Erythroblast (primary cell): ENCODE data around the gene SLC38A4.
"Not testable (repeated sequence)": the region's sequence is repeated elsewhere in the genome, so short reads cannot be mapped to it uniquely, and the experiment has no call there.

ENCODE experiments used
- DNase-seq, 2 experiments: peaks; one replicate each; lab custom pipeline; 2025; lab: John Stamatoyannopoulos, UW
- GATA1 ChIP-seq: IDR thresholded peaks from 2 replicates; pipeline ENCODE4 v1.6.1; 2011; ENCODE audit warnings: low read depth, mild to moderate bottlenecking, control low read depth, low read length, moderate library complexity
- POLR2A ChIP-seq: IDR thresholded peaks from 2 replicates; pipeline ENCODE4 v1.6.1; 2011; ENCODE audit warnings: mild to moderate bottlenecking, low read length

Gene SLC38A4

GRCh38 chr12:46775796-46776195 lies 50.0 kb downstream of the SLC38A4 start:
- TF ChIP-seq GATA1 (no peak), POLR2A (no peak)

GRCh38 chr12:46774322-46774633 lies 51.5 kb downstream of the SLC38A4 start:
- TF ChIP-seq POLR2A (no peak), GATA1 (no peak)
- no peak for DNase-seq

More at GRCh38 chr12:46775796-46776195, 50.0 kb downstream of the SLC38A4 start:
- DNase-seq: no peak

- TF ChIP-seq GATA1 (no peak), POLR2A (no peak)
- DNase-seq: no peak
These were observed 52.0 kb downstream of the SLC38A4 start for GRCh38 chr12:46773586-46774321.

- DNase-seq: no peak
- TF ChIP-seq POLR2A (no peak), GATA1 (no peak)
These were observed 54.4 kb downstream of the SLC38A4 start for GRCh38 chr12:46771268-46771827.

- DNase-seq: no peak
- TF ChIP-seq POLR2A: no peak
- TF ChIP-seq GATA1: no peak
These were observed 55.2 kb downstream of the SLC38A4 start for GRCh38 chr12:46770501-46771183.

GRCh38 chr12:46764005-46764404 lies 61.8 kb downstream of the SLC38A4 start:
- DNase-seq: no peak
- TF ChIP-seq POLR2A (no peak), GATA1 (no peak)

GRCh38 chr12:46763230-46763629 lies 62.6 kb downstream of the SLC38A4 start:
- DNase-seq: no peak
- TF ChIP-seq POLR2A (no peak), GATA1 (no peak)

- no peak for DNase-seq
- TF ChIP-seq POLR2A (no peak), GATA1 (no peak)
These were observed 71.2 kb downstream of the SLC38A4 start for GRCh38 chr12:46754550-46754949.

- TF ChIP-seq POLR2A: no peak
- TF ChIP-seq GATA1: no peak
- no peak for DNase-seq
These were observed 73.4 kb downstream of the SLC38A4 start for GRCh38 chr12:46752396-46752795.

GRCh38 chr12:46751173-46751572 lies 74.6 kb downstream of the SLC38A4 start:
- TF ChIP-seq POLR2A: no peak
- TF ChIP-seq GATA1: no peak
- no peak for DNase-seq

GRCh38 chr12:46749322-46749721 lies 76.5 kb downstream of the SLC38A4 start:
- DNase-seq: no peak
- TF ChIP-seq POLR2A (no peak), GATA1 (no peak)

- TF ChIP-seq GATA1 (no peak), POLR2A (no peak)
- DNase-seq: no peak
These were observed 81.5 kb downstream of the SLC38A4 start for GRCh38 chr12:46744283-46744682.

GRCh38 chr12:46743456-46743855 lies 82.3 kb downstream of the SLC38A4 start:
- TF ChIP-seq GATA1 (no peak), POLR2A (no peak)
- no peak for DNase-seq

GRCh38 chr12:46742271-46742670 lies 83.5 kb downstream of the SLC38A4 start:
- DNase-seq: not testable (repeated sequence)

GRCh38 chr12:46725332-46725731 lies 100.5 kb downstream of the SLC38A4 start:
- DNase-seq: no peak
- TF ChIP-seq GATA1 (no peak), POLR2A (no peak)
